A673 (cell line): ENCODE results near the gene THSD4. TPM values are rescaled to one million over a fixed set of nuclear protein-coding genes. Genes with fewer than 3 reads are reported as not detected.

Experiments
- BruUV-seq: library from RNA; stranded (reverse); fragments of 400-500 nt; replicated peaks from 2 replicates; lab custom pipeline; 2021; lab: Mats Ljungman, UMichigan
- CTCF ChIA-PET: fragments of 300-600 bp; sonication (Branson Sonifier 250); formaldehyde crosslinking; loops from one replicate; lab custom pipeline; 2022; ENCODE audit warnings: antibody characterized with exemption; lab: Charles Lee
- POLR2A ChIA-PET: fragments of 300-600 bp; sonication (Branson Sonifier 250); formaldehyde crosslinking; loops from one replicate; lab custom pipeline; 2022; ENCODE audit warnings: antibody characterized with exemption; ENCODE audit not compliant: low non-redundant PET; lab: Charles Lee
- DNase-seq: peaks from one replicate; pipeline ENCODE4 v3.0.0-alpha.2; 2015; ENCODE audit warnings: low spot score
- H3K27ac ChIP-seq: fragments of 200-600 bp; sonication (generic); 2 replicates; pipeline ENCODE4 v1.5.1; 2016; ENCODE audit warnings: mixed run types, low read depth, mild to moderate bottlenecking, mixed read lengths, antibody characterized with exemption, low read length; ENCODE audit not compliant: poor library complexity, severe bottlenecking
- H3K27me3 ChIP-seq: fragments of 200-600 bp; sonication (generic); replicated peaks from 2 replicates; pipeline ENCODE4 v1.6.1; 2017; ENCODE audit warnings: mixed run types, low read depth, mild to moderate bottlenecking, mixed read lengths, antibody characterized with exemption, low read length; ENCODE audit not compliant: insufficient read depth, poor library complexity
- H3K36me3 ChIP-seq: fragments of 200-600 bp; sonication (generic); 2 replicates; pipeline ENCODE4 v1.6.1; 2016; ENCODE audit warnings: mixed run types, mild to moderate bottlenecking, mixed read lengths, antibody characterized with exemption, low read length; ENCODE audit not compliant: insufficient read depth, poor library complexity, severe bottlenecking
- H3K4me1 ChIP-seq: fragments of 200-600 bp; sonication (generic); 2 replicates; pipeline ENCODE4 v1.6.1; 2017; ENCODE audit warnings: mixed run types, mild to moderate bottlenecking, mixed read lengths, antibody characterized with exemption, low read length; ENCODE audit not compliant: insufficient read depth, poor library complexity, severe bottlenecking
- H3K4me3 ChIP-seq: fragments of 200-600 bp; sonication (generic); 2 replicates; pipeline ENCODE4 v1.5.1; 2016; ENCODE audit warnings: low read depth, mixed run types, mild to moderate bottlenecking, mixed read lengths, low read length; ENCODE audit not compliant: poor library complexity, severe bottlenecking
- H3K9me3 ChIP-seq: fragments of 200-600 bp; sonication (generic); 2 replicates; pipeline ENCODE4 v1.6.1; 2016; ENCODE audit warnings: mixed run types, low read depth, mild to moderate bottlenecking, mixed read lengths, antibody characterized with exemption, low read length; ENCODE audit not compliant: poor library complexity, severe bottlenecking
- EZH2 ChIP-seq: fragments of 200-600 bp; sonication (generic); IDR thresholded peaks from 2 replicates; pipeline ENCODE4 v1.6.1; 2017; ENCODE audit warnings: borderline replicate concordance, low read depth, mild to moderate bottlenecking, mixed read lengths, antibody characterized with exemption, low read length; ENCODE audit not compliant: poor library complexity, severe bottlenecking
- intact Hi-C: fragments of 100-400 bp; cut with micrococcal nuclease; formaldehyde crosslinking; loops from one replicate; pipeline ENCODE4 v1.10.0; 2022; ENCODE audit not compliant: unreplicated experiment
- total RNA-seq: library from RNA; stranded (reverse); gene quantifications from 2 replicates; pipeline ENCODE4 v1.2.3, GENCODE V29; 2021
- TF ChIP-seq, protein P1 (sequence below): fragments of 300-800, 200-600 bp; sonication (generic); conservative IDR thresholded peaks from 2 replicates; pipeline ENCODE4 v1.5.1; 2017; ENCODE audit warnings: low read depth, mild to moderate bottlenecking, antibody characterized with exemption, low read length, moderate library complexity, mixed read lengths

Gene THSD4
- total RNA-seq, 1 experiment from 2014 or later: 2.4 TPM

- POLR2A ChIA-PET: no interaction called here
- no peaks in the 10 kb centered on the region for H3K27me3 ChIP-seq
- no peak overlapping the region for H3K4me3 ChIP-seq
- TF ChIP-seq, protein P1, sequence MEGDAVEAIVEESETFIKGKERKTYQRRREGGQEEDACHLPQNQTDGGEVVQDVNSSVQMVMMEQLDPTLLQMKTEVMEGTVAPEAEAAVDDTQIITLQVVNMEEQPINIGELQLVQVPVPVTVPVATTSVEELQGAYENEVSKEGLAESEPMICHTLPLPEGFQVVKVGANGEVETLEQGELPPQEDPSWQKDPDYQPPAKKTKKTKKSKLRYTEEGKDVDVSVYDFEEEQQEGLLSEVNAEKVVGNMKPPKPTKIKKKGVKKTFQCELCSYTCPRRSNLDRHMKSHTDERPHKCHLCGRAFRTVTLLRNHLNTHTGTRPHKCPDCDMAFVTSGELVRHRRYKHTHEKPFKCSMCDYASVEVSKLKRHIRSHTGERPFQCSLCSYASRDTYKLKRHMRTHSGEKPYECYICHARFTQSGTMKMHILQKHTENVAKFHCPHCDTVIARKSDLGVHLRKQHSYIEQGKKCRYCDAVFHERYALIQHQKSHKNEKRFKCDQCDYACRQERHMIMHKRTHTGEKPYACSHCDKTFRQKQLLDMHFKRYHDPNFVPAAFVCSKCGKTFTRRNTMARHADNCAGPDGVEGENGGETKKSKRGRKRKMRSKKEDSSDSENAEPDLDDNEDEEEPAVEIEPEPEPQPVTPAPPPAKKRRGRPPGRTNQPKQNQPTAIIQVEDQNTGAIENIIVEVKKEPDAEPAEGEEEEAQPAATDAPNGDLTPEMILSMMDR: no peak
- TF ChIP-seq EZH2: no peak
- no peak overlapping the region for H3K27ac ChIP-seq
- H3K9me3 ChIP-seq: no peaks in the 10 kb centered on the region
- H3K36me3 ChIP-seq: no peaks in the 10 kb centered on the region
- CTCF ChIA-PET: no interaction called here
- no peaks in the 10 kb centered on the region for H3K4me1 ChIP-seq
- no peak for DNase-seq
- BruUV-seq: no TSS peak
- intact Hi-C loops: no loop called here
These were observed 357.3 kb downstream of the THSD4 start for GRCh38 chr15:71472566-71472965.

DNA sequence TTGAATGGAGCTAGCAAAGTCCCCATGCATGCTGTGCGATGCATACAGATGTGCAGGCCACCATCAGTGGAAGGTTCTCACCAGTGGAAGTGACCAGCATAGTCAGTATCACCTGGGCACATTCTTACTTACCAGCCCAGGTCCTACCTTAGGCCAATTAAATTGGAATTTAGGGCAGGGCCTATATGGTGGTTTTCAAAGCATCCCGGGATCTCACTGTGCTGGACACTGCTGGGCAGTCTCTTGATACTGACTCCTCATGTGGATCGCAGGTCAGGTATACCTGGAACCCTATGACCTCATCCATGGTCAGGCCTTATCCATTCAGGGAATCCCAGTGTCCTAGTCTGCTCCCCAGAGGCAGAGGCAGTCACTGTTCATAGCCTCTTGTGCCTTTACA lies 358.5 kb downstream of the THSD4 start:
- ChIA-PET CTCF (no interaction called here), POLR2A (no interaction called here)
- Histone ChIP-seq H3K27ac (no peak overlapping the region), H3K4me3 (no peak overlapping the region), H3K27me3 (peaks cover 5% of the 10 kb centered on the region), H3K36me3 (no peaks in the 10 kb centered on the region), H3K4me1 (no peaks in the 10 kb centered on the region), H3K9me3 (no peaks in the 10 kb centered on the region)
- intact Hi-C loops: no loop called here
- no peak for DNase-seq
- no TSS peak for BruUV-seq
- no peak for TF ChIP-seq EZH2
- TF ChIP-seq, protein P1: no peak

- Histone ChIP-seq H3K4me1 (no peaks in the 10 kb centered on the region), H3K27ac (no peak overlapping the region), H3K9me3 (no peaks in the 10 kb centered on the region), H3K27me3 (peaks cover 18% of the 10 kb centered on the region), H3K4me3 (no peak overlapping the region), H3K36me3 (no peaks in the 10 kb centered on the region)
- intact Hi-C loops: no loop called here
- no peak for DNase-seq
- POLR2A ChIA-PET: no interaction called here
- no peak for TF ChIP-seq EZH2
- TF ChIP-seq, protein P1: no peak
- BruUV-seq: no TSS peak
- CTCF ChIA-PET: interaction anchor here (0.6 kb wide), 1 partner anchor 10 kb away, joined by 8 read pairs; no protein-coding TSS in a partner anchor
These were observed 361.6 kb downstream of the THSD4 start for GRCh38 chr15:71476823-71477222.
